T-cell (primary cell): ENCODE data around the gene LHX2. TPM values are rescaled to one million over a fixed set of nuclear protein-coding genes. Genes with fewer than 3 reads are reported as not detected.
"Not testable (repeated sequence)": the region's sequence is repeated elsewhere in the genome, so short reads cannot be mapped to it uniquely, and the experiment has no call there.

Experiments used
- ATAC-seq, 4 experiments: fragments of 200-7000 bp in 3 of 4; fragments of 150-1000 bp in 1 of 4; cut with Tn5 transposase; replicated peaks in 1 of 4; 1 replicate in 3 of 4; 2 replicates in 1 of 4; pipeline ENCODE4 v1.10.0; 2021; ENCODE audit warnings: moderate library complexity in 3 of 4, mild to moderate bottlenecking in 2 of 4, moderate number of reproducible peaks in 1 of 4
- CTCF ChIA-PET, 2 donors: fragments of 300-600 bp; sonication (Branson Sonifier 250); formaldehyde crosslinking; loops; one replicate each; lab custom pipeline; 2022; ENCODE audit warnings: antibody characterized with exemption in 2 of 2; lab: Charles Lee
- POLR2A ChIA-PET, 2 donors: fragments of 300-600 bp; sonication (Branson Sonifier 250); formaldehyde crosslinking; loops; one replicate each; lab custom pipeline; 2022; ENCODE audit warnings: antibody characterized with exemption in 2 of 2; lab: Charles Lee
- DNase-seq, 35 experiments: peaks; one replicate each; pipeline versions ENCODE4 v3.0.0 to v3.0.0-alpha.2; 2013 to 2023
- H3K27ac ChIP-seq: one replicate; pipeline ENCODE4 v1.5.1; 2013; ENCODE audit warnings: low read length
- H3K27me3 ChIP-seq, 2 experiments: replicated peaks in 1 of 2; 1 replicate in 1 of 2; 2 replicates in 1 of 2; pipeline versions ENCODE4 v1.6.1 to v1.7.0; 2013; ENCODE audit warnings: low read length in 1 of 2, mixed read lengths in 1 of 2; ENCODE audit not compliant: control insufficient read depth in 2 of 2, insufficient read depth in 2 of 2; ENCODE audit errors: extremely low read depth in 1 of 2
- H3K36me3 ChIP-seq, 2 donors: 1 replicate in 1 of 2; 2 replicates in 1 of 2; pipeline versions ENCODE4 v1.6.1 to v1.7.0; 2013; ENCODE audit warnings: low read length in 1 of 2; ENCODE audit not compliant: control insufficient read depth in 2 of 2, insufficient read depth in 1 of 2; ENCODE audit errors: extremely low read depth in 1 of 2
- H3K4me1 ChIP-seq, 2 experiments: 1 replicate in 1 of 2; 2 replicates in 1 of 2; pipeline versions ENCODE4 v1.6.1 to v1.7.0; 2013; ENCODE audit warnings: low read length in 2 of 2, mixed read lengths in 1 of 2; ENCODE audit not compliant: insufficient read depth in 2 of 2, control insufficient read depth in 1 of 2; ENCODE audit errors: extremely low read depth in 1 of 2
- H3K4me3 ChIP-seq, 2 donors: 1 replicate in 1 of 2; 2 replicates in 1 of 2; pipeline versions ENCODE4 v1.5.1 to v1.7.0; 2013; ENCODE audit warnings: mild to moderate bottlenecking in 2 of 2, low read length in 1 of 2, moderate library complexity in 1 of 2; ENCODE audit not compliant: control insufficient read depth in 1 of 2; ENCODE audit errors: extremely low read depth in 1 of 2
- H3K9me3 ChIP-seq: 2 replicates; pipeline ENCODE4 v1.7.0; 2013
- H3K27ac Mint-ChIP-seq, 2 donors: one replicate each; pipeline ENCODE4 v1.8.0; 2020 to 2021; ENCODE audit warnings: mild to moderate bottlenecking in 2 of 2, mixed read lengths in 2 of 2
- H3K27me3 Mint-ChIP-seq, 2 donors: one replicate each; pipeline ENCODE4 v1.8.0; 2021 to 2022; ENCODE audit warnings: mixed read lengths in 2 of 2
- H3K36me3 Mint-ChIP-seq: one replicate; pipeline ENCODE4 v1.8.0; 2021; ENCODE audit warnings: mixed read lengths
- H3K4me1 Mint-ChIP-seq, 3 donors: one replicate each; pipeline ENCODE4 v1.8.0; 2020 to 2022; ENCODE audit warnings: mixed read lengths in 3 of 3, mild to moderate bottlenecking in 1 of 3
- H3K4me3 Mint-ChIP-seq, 3 donors: one replicate each; pipeline ENCODE4 v1.8.0; 2020 to 2022; ENCODE audit warnings: mild to moderate bottlenecking in 3 of 3, mixed read lengths in 3 of 3, moderate library complexity in 3 of 3
- H3K9me3 Mint-ChIP-seq, 3 donors: one replicate each; pipeline ENCODE4 v1.8.0; 2020 to 2022; ENCODE audit warnings: mixed read lengths in 3 of 3
- WGBS: methylation state at CpG from one replicate; pipeline ENCODE4 v1.1.5; 2013; ENCODE audit warnings: missing lambda C conversion rate; ENCODE audit not compliant: insufficient coverage; 5-methylcytosine and 5-hydroxymethylcytosine counted together
- total RNA-seq, 35 experiments: library from RNA in 6 of 35; stranded (reverse) in 6 of 35; fragments of 120-200 nt in 1 of 35; gene quantifications; one replicate each; pipeline versions ENCODE4 v1.2.1 to v1.2.4 and lab custom pipeline; 2013 to 2026

Gene LHX2
- total RNA-seq, 5 donors from 2014 or later (not counting 1 experiment from before 2014, with no cell fraction given), result not detected

- ATAC-seq (no peak), DNase-seq (no peak)
- Histone ChIP-seq H3K9me3 (no peaks in the 10 kb centered on the region), H3K36me3 (no peaks in the 10 kb centered on the region), H3K27ac (no peak overlapping the region), H3K4me1 (no peaks in the 10 kb centered on the region), H3K4me3 (no peak overlapping the region), H3K27me3 (peaks cover 6 to 31% of the 10 kb centered on the region in 2 experiments)
- no peaks in the 10 kb centered on the region for H3K4me1 Mint-ChIP-seq
- H3K27ac Mint-ChIP-seq, result no peak overlapping the region
- H3K9me3 Mint-ChIP-seq, result no peaks in the 10 kb centered on the region
- no peaks in the 10 kb centered on the region for H3K36me3 Mint-ChIP-seq
- ChIA-PET CTCF (no interaction called here), POLR2A (no interaction called here)
- 86% methylated on average over 11 of the region's 12 CpGs for WGBS
- peaks cover 14 to 19% of the 10 kb centered on the region in 2 donors for H3K27me3 Mint-ChIP-seq
- H3K4me3 Mint-ChIP-seq, result no peak overlapping the region
Observed at GRCh38 chr9:123974471-123974870, 37.1 kb upstream of the LHX2 start.

- ChIA-PET CTCF (no interaction called here), POLR2A (no interaction called here)
- no peaks in the 10 kb centered on the region for H3K36me3 ChIP-seq
- H3K27me3 ChIP-seq, result peaks cover 6 to 24% of the 10 kb centered on the region in 2 experiments
- H3K9me3 Mint-ChIP-seq, result no peaks in the 10 kb centered on the region
- no peaks in the 10 kb centered on the region for H3K36me3 Mint-ChIP-seq
- ATAC-seq (no peak), DNase-seq (no peak)
- no peak overlapping the region for H3K4me3 Mint-ChIP-seq
- H3K4me1 ChIP-seq, result no peaks in the 10 kb centered on the region
- WGBS, result 69% methylated on average over 3 of the region's 3 CpGs
- no peak overlapping the region for H3K4me3 ChIP-seq
- no peaks in the 10 kb centered on the region for H3K4me1 Mint-ChIP-seq
- H3K27me3 Mint-ChIP-seq, result peaks cover 20% of the 10 kb centered on the region in 2 donors
- no peak overlapping the region for H3K27ac Mint-ChIP-seq
- H3K9me3 ChIP-seq, result no peaks in the 10 kb centered on the region
- no peak overlapping the region for H3K27ac ChIP-seq
Observed at GRCh38 chr9:123975871-123976270, 35.7 kb upstream of the LHX2 start.

- peaks cover 26% of the 10 kb centered on the region in 2 donors for H3K27me3 Mint-ChIP-seq
- no CpG with 5 or more reads among the region's 9 CpGs for WGBS
- ATAC-seq, H3K4me3 Mint-ChIP-seq, H3K4me1 ChIP-seq, H3K36me3 ChIP-seq, CTCF ChIA-PET, H3K4me1 Mint-ChIP-seq, POLR2A ChIA-PET, H3K36me3 Mint-ChIP-seq, H3K9me3 ChIP-seq, H3K27ac Mint-ChIP-seq, H3K27ac ChIP-seq, H3K4me3 ChIP-seq, H3K9me3 Mint-ChIP-seq, DNase-seq: not testable (repeated sequence)
- peaks cover 6 to 20% of the 10 kb centered on the region in 2 experiments for H3K27me3 ChIP-seq
Observed at GRCh38 chr9:123976579-123976978, 35.0 kb upstream of the LHX2 start.

- Histone ChIP-seq H3K4me3 (no peak overlapping the region), H3K27me3 (peaks cover 9 to 18% of the 10 kb centered on the region in 2 experiments), H3K36me3 (no peaks in the 10 kb centered on the region), H3K9me3 (no peaks in the 10 kb centered on the region), H3K27ac (no peak overlapping the region), H3K4me1 (no peaks in the 10 kb centered on the region)
- Mint-ChIP-seq H3K4me1 (no peaks in the 10 kb centered on the region), H3K4me3 (no peak overlapping the region), H3K27me3 (peaks cover 27 to 33% of the 10 kb centered on the region in 2 donors), H3K9me3 (no peaks in the 10 kb centered on the region), H3K27ac (no peak overlapping the region), H3K36me3 (no peaks in the 10 kb centered on the region)
- no peak for DNase-seq
- POLR2A ChIA-PET, result no interaction called here
- no peak for ATAC-seq
- WGBS, result 90% methylated on average over 3 of the region's 5 CpGs
- CTCF ChIA-PET, result no interaction called here
Observed at GRCh38 chr9:123978981-123979380, 32.6 kb upstream of the LHX2 start.

GRCh38 chr9:123982535-123982934 is 29.0 kb upstream of the LHX2 start:
- no peak overlapping the region for H3K27ac Mint-ChIP-seq
- ChIA-PET POLR2A (no interaction called here), CTCF (no interaction called here)
- H3K36me3 Mint-ChIP-seq, result no peaks in the 10 kb centered on the region
- WGBS, result 82% methylated on average over 5 of the region's 6 CpGs
- no peak for ATAC-seq
- H3K4me1 Mint-ChIP-seq, result no peaks in the 10 kb centered on the region
- no peaks in the 10 kb centered on the region for H3K9me3 Mint-ChIP-seq
- Histone ChIP-seq H3K4me1 (no peaks in the 10 kb centered on the region), H3K27ac (no peak overlapping the region), H3K4me3 (no peak overlapping the region), H3K36me3 (no peaks in the 10 kb centered on the region), H3K9me3 (no peaks in the 10 kb centered on the region), H3K27me3 (peaks cover 7 to 12% of the 10 kb centered on the region in 2 experiments)
- DNase-seq, result no peak
- H3K27me3 Mint-ChIP-seq, result peaks cover 41 to 42% of the 10 kb centered on the region in 2 donors
- H3K4me3 Mint-ChIP-seq, result no peak overlapping the region

- Histone ChIP-seq H3K27me3 (peaks cover 7 to 12% of the 10 kb centered on the region in 2 experiments), H3K36me3 (no peaks in the 10 kb centered on the region), H3K9me3 (no peaks in the 10 kb centered on the region), H3K4me3 (no peak overlapping the region), H3K4me1 (no peaks in the 10 kb centered on the region), H3K27ac (no peak overlapping the region)
- DNase-seq (no peak), ATAC-seq (no peak)
- Mint-ChIP-seq H3K4me3 (no peak overlapping the region), H3K36me3 (no peaks in the 10 kb centered on the region), H3K4me1 (no peaks in the 10 kb centered on the region), H3K27ac (no peak overlapping the region), H3K9me3 (no peaks in the 10 kb centered on the region), H3K27me3 (peaks cover 43 to 45% of the 10 kb centered on the region in 2 donors)
- ChIA-PET POLR2A (no interaction called here), CTCF (no interaction called here)
- WGBS, result 84% methylated on average over 2 of the region's 3 CpGs
Observed at GRCh38 chr9:123983047-123983446, 28.5 kb upstream of the LHX2 start.

- no peaks in the 10 kb centered on the region for H3K36me3 ChIP-seq
- Mint-ChIP-seq H3K27me3 (peaks cover 41 to 46% of the 10 kb centered on the region in 2 donors), H3K27ac (no peak overlapping the region), H3K4me3 (no peak overlapping the region), H3K36me3 (no peaks in the 10 kb centered on the region), H3K9me3 (no peaks in the 10 kb centered on the region), H3K4me1 (no peaks in the 10 kb centered on the region)
- DNase-seq, result no peak
- WGBS, result 81% methylated on average over 3 of the region's 3 CpGs
- H3K9me3 ChIP-seq, result no peaks in the 10 kb centered on the region
- ATAC-seq, result no peak
- H3K27me3 ChIP-seq, result peaks cover 3 to 19% of the 10 kb centered on the region in 2 experiments
- ChIA-PET POLR2A (no interaction called here), CTCF (no interaction called here)
- no peak overlapping the region for H3K27ac ChIP-seq
- no peak overlapping the region for H3K4me3 ChIP-seq
- no peaks in the 10 kb centered on the region for H3K4me1 ChIP-seq
Observed at GRCh38 chr9:123984802-123985201, 26.8 kb upstream of the LHX2 start.
